ENCODE measurements around the gene USP24. TPM values are rescaled to one million over a fixed set of nuclear protein-coding genes. Genes with fewer than 3 reads are reported as not detected.

Gene USP24
- total and polyA plus RNA-seq, 2 donors (not counting 1 experiment from before 2014, with no cell fraction given), result 18.9 to 152 TPM

GRCh38 chr1:55107101-55107500, 108.1 kb downstream of the USP24 start:
- no peaks in the 10 kb centered on the region for H3K4me1 Mint-ChIP-seq
- H3K27ac ChIP-seq (ENCODE audit: low read length in 2 of 2), result no peak overlapping the region
- no peaks in the 10 kb centered on the region for H3K27me3 Mint-ChIP-seq
- no peaks in the 10 kb centered on the region for H3K9me3 ChIP-seq (ENCODE audit: control extremely low read depth in 1 of 3, control insufficient read depth in 2 of 3, insufficient read depth in 1 of 3, low read length in 2 of 3)
- H4K20me1 ChIP-seq (ENCODE audit: control insufficient read depth, insufficient read depth, low read length, poor library complexity, severe bottlenecking), result no peaks in the 10 kb centered on the region
- intact Hi-C loops (cut with micrococcal nuclease), result no loop called here
- DNase-seq (no peak), ATAC-seq (ENCODE audit: low read depth) (no peak)
- no peak overlapping the region for H3K9ac ChIP-seq (ENCODE audit: low read length)
- H3K4me3 Mint-ChIP-seq, result no peak overlapping the region
- no peak overlapping the region for H2AFZ ChIP-seq (ENCODE audit: insufficient read depth, low read depth, low read length, poor library complexity, severe bottlenecking)
- no peak overlapping the region for H3K27ac Mint-ChIP-seq
- no peaks in the 10 kb centered on the region for H3K27me3 ChIP-seq (replicated peaks in 1 of 4; ENCODE audit: control extremely low read depth in 1 of 4, control insufficient read depth in 3 of 4, insufficient read depth in 4 of 4, low read length in 3 of 4)
- WGBS (ENCODE audit: insufficient coverage), result 97% methylated on average over 3 of the region's 6 CpGs
- H3K36me3 ChIP-seq (replicated peaks in 1 of 2; ENCODE audit: control extremely low read depth in 1 of 2, control insufficient read depth in 1 of 2, extremely low read depth in 1 of 2, insufficient read depth in 2 of 2, low read length in 1 of 2), result peaks cover 15 to 91% of the 10 kb centered on the region in 2 experiments
- H3K4me2 ChIP-seq (replicated peaks; ENCODE audit: low read depth, low read length, poor library complexity, severe bottlenecking), result no peak overlapping the region
- ChIA-PET POLR2A (no interaction called here), CTCF (interaction anchor here (0.5 to 1.2 kb wide), 3 partner anchors 39 to 177 kb away, joined by 3 read pairs; no protein-coding TSS in a partner anchor)
- H3K4me3 ChIP-seq (ENCODE audit: control extremely low read depth in 1 of 5, extremely low read depth in 1 of 5, insufficient read depth in 1 of 5, low read depth in 2 of 5, low read length in 4 of 5), result no peak overlapping the region
- no peaks in the 10 kb centered on the region for H3K79me2 ChIP-seq (ENCODE audit: control insufficient read depth, insufficient read depth, low read length)
- TF ChIP-seq, protein P1, sequence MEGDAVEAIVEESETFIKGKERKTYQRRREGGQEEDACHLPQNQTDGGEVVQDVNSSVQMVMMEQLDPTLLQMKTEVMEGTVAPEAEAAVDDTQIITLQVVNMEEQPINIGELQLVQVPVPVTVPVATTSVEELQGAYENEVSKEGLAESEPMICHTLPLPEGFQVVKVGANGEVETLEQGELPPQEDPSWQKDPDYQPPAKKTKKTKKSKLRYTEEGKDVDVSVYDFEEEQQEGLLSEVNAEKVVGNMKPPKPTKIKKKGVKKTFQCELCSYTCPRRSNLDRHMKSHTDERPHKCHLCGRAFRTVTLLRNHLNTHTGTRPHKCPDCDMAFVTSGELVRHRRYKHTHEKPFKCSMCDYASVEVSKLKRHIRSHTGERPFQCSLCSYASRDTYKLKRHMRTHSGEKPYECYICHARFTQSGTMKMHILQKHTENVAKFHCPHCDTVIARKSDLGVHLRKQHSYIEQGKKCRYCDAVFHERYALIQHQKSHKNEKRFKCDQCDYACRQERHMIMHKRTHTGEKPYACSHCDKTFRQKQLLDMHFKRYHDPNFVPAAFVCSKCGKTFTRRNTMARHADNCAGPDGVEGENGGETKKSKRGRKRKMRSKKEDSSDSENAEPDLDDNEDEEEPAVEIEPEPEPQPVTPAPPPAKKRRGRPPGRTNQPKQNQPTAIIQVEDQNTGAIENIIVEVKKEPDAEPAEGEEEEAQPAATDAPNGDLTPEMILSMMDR (IDR thresholded peaks at IDR 0.05), result no peak
- no peak for TF ChIP-seq EZH2 (IDR thresholded peaks at IDR 0.05; ENCODE audit: borderline replicate concordance, insufficient read depth, low read depth, low read length, poor library complexity, severe bottlenecking)
- H3K4me1 ChIP-seq (ENCODE audit: control insufficient read depth in 2 of 2, insufficient read depth in 2 of 2, low read length in 2 of 2), result no peaks in the 10 kb centered on the region
- no peaks in the 10 kb centered on the region for H3K9me3 Mint-ChIP-seq (ENCODE audit: insufficient read depth)

- no peaks in the 10 kb centered on the region for H3K27me3 ChIP-seq (replicated peaks in 1 of 4; ENCODE audit: control extremely low read depth in 1 of 4, control insufficient read depth in 3 of 4, insufficient read depth in 4 of 4, low read length in 3 of 4)
- H3K9ac ChIP-seq (ENCODE audit: low read length), result no peak overlapping the region
- no peaks in the 10 kb centered on the region for H4K20me1 ChIP-seq (ENCODE audit: control insufficient read depth, insufficient read depth, low read length, poor library complexity, severe bottlenecking)
- H3K4me3 ChIP-seq (ENCODE audit: control extremely low read depth in 1 of 5, extremely low read depth in 1 of 5, insufficient read depth in 1 of 5, low read depth in 2 of 5, low read length in 4 of 5), result no peak overlapping the region
- H3K4me2 ChIP-seq (replicated peaks; ENCODE audit: low read depth, low read length, poor library complexity, severe bottlenecking), result no peak overlapping the region
- ChIA-PET CTCF (no interaction called here), POLR2A (no interaction called here)
- H3K36me3 ChIP-seq (replicated peaks in 1 of 2; ENCODE audit: control extremely low read depth in 1 of 2, control insufficient read depth in 1 of 2, extremely low read depth in 1 of 2, insufficient read depth in 2 of 2, low read length in 1 of 2), result peaks cover 8 to 92% of the 10 kb centered on the region in 2 experiments
- H3K79me2 ChIP-seq (ENCODE audit: control insufficient read depth, insufficient read depth, low read length), result no peaks in the 10 kb centered on the region
- H2AFZ ChIP-seq (ENCODE audit: insufficient read depth, low read depth, low read length, poor library complexity, severe bottlenecking), result no peak overlapping the region
- H3K27ac Mint-ChIP-seq, result no peak overlapping the region
- DNase-seq (no peak), ATAC-seq (ENCODE audit: low read depth) (no peak)
- no peak overlapping the region for H3K4me3 Mint-ChIP-seq
- WGBS (ENCODE audit: insufficient coverage), result no CpG with 5 or more reads among the region's 2 CpGs
- no peak overlapping the region for H3K27ac ChIP-seq (ENCODE audit: low read length in 2 of 2)
- intact Hi-C loops (cut with micrococcal nuclease), result no loop called here
- H3K9me3 ChIP-seq (ENCODE audit: control extremely low read depth in 1 of 3, control insufficient read depth in 2 of 3, insufficient read depth in 1 of 3, low read length in 2 of 3), result no peaks in the 10 kb centered on the region
- H3K9me3 Mint-ChIP-seq (ENCODE audit: insufficient read depth), result no peaks in the 10 kb centered on the region
- no peaks in the 10 kb centered on the region for H3K27me3 Mint-ChIP-seq
- H3K4me1 ChIP-seq (ENCODE audit: control insufficient read depth in 2 of 2, insufficient read depth in 2 of 2, low read length in 2 of 2), result no peaks in the 10 kb centered on the region
- H3K4me1 Mint-ChIP-seq, result no peaks in the 10 kb centered on the region
- TF ChIP-seq, protein P1 (IDR thresholded peaks at IDR 0.05), result no peak
- TF ChIP-seq EZH2 (IDR thresholded peaks at IDR 0.05; ENCODE audit: borderline replicate concordance, insufficient read depth, low read depth, low read length, poor library complexity, severe bottlenecking), result no peak
Observed at GRCh38 chr1:55103891-55104290, 111.3 kb downstream of the USP24 start.

All from B cell (primary cell).